ENCODE measurements around the gene SAXO2.
"Not testable (repeated sequence)": the region's sequence is repeated elsewhere in the genome, so short reads cannot be mapped to it uniquely, and the experiment has no call there.

SAXO2 gene

GRCh38 chr15:82288202-82288601, 25.6 kb downstream of the SAXO2 start:
- DNase-seq: not testable (repeated sequence)

DNA sequence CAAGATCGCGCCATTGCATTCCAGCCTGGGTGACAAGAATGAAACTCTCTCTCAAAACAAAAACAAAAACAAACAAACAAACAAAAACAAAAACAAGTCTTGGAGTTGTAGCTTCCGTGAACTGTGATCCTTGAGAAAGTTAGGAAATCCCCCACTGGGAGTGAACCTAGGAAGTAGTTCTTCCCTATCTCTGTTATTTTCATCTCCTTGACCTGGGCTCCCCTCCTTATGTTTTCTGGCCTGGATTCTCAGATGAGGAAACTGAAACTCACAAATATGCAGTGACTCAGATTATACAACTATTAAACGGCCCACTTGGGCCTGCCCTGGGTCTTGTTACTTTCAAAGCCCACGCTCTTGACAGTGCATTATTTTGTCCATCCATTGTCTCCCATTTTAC, 29.7 kb downstream of the SAXO2 start:
- no peak for DNase-seq

GRCh38 chr15:82294061-82294690, 31.6 kb downstream of the SAXO2 start:
- no peak for DNase-seq

DNA sequence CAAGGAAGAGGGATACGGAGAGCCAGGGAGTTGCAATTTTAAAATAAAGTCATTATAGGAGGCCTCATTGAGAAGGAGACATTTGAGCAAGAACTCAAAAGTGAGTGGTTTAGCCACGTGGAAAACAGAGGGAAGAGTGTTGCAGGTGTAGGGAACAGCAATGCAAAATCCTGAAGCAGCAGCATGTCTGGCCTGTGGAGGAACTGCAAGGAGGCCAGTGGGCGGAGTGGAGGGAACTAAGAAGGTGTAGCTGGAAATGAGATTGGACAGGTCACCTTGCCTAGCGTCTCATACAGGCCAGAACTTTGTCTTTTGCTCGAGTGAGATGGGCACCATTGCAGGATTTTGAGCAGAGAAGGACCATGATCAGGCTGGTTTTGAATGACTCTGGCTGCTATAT, 34.9 kb downstream of the SAXO2 start:
- DNase-seq: no peak

- DNase-seq: no peak
Measured at GRCh38 chr15:82298032-82298431, 35.4 kb downstream of the SAXO2 start.

GRCh38 chr15:82298520-82298919, 35.9 kb downstream of the SAXO2 start:
- peak in 4 of 5 experiments; percentile 24 to 80 (median 44) for DNase-seq

DNA sequence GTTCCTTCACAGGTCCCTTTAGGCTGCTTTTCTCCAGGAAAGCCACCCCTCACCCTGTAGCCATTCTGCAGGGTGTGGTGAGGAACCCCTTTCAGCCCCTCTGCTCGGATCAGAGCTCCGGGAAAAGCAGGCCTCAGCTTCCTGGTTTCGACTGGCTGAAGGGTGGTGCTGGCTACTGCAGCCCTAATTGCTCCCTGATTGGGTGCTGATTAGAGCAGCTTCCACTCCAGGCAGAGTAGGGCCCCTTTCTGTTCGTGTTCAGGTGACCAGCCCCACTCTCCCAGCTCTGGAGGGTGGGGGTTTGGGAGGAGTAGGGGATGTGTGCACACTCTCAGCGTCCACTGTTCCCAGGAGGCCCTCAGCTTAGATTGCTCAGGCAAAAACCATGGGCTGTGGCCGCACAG, 36.9 kb downstream of the SAXO2 start:
- DNase-seq: not testable (repeated sequence)

- not testable (repeated sequence) for DNase-seq
Measured at GRCh38 chr15:82300326-82300725, 37.7 kb downstream of the SAXO2 start.

DNA sequence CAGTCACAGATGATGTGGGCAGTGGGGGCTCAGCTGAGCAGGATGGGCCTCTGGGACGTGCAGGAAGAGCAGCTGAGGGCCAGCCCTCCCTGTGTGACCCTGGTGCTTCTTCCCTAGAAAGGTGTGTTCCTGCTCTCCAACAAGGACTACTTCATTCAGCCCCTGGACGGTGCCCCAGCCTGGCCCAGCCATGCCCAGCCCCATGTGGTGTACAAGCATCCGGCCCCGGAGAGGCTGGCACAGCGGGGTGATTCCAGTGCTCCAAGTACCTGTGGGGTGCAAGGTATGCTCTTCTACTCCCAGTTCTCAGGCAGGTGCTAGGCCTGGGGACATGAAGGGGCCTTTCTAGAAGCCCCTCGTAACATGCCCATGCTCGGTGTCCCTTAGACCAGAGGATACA, 38.3 kb downstream of the SAXO2 start:
- no peak for DNase-seq

DNA sequence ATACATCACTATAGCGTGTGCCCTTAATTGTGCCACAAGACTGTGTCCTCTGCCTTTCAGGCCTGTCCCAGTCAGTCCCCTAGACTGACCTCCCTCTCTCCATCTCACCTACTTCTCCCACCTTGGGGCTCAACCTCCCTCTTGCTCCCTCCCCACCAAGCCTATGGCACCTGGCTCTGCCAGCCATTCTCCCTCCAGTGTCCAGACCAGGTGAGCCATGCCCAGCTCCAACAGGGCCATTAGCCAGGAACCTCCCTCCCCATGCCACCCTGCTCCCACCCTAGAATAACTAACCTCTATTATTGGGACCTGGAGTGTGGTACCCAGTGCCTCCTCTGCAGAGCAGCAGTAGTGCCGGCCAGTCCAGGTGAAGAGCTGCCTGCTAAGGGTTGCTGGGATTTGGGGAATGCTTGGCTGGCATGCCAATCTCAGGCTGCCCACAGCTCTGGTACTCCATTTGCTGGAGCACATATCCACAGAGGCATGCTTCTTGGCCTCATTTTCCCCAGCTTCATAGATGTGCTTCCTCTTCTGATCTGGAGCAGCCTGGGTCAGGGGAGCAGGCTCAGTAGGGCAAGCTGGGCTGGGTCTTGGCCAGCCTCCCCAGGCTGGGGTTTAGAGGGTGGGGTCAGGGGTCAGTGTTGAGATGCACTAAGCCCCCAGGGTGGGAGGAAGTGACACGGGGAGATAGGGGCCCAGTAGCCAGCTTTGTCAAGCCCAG, 38.8 kb downstream of the SAXO2 start:
- DNase-seq: no peak

DNA sequence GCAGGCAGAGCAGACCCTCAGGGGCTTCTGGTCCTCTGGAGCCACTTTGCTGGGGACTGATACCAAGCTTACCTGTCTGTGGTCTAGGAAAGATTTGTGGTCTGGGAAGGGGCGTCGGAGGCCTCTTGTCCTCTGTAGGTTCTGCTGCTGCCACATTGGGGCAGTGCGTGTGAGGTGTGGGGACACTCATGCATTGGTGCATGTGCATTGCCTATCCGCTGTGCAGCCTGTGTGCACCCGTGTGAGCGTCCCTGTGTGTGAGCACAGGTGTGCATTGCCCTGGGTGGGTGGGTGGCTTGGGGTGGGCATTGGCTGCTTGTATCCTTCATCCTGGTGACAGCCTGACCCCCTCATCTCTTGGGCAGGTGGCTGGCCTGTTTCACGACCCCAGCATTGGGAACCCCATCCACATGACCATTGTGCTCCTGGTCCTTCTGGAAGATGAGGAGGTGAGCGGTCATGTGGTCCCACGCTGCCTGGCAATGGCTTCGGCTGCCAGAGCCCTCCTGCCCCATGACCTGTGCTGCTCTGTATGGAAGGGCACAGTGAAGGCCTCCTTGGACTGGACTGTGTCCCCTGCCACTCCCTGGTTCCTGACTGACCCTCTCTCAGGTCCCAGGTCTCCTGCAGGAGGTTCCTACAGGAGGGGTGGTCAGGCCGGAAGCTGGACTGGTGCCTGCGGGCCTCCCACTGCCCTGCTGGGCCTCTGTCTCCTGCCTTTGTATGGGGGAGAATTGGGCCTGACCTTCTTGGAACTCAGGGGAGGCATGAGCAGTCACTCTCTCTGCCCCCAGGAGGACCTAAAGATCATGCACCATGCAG, 41.5 kb downstream of the SAXO2 start:
- DNase-seq: no peak

DNA sequence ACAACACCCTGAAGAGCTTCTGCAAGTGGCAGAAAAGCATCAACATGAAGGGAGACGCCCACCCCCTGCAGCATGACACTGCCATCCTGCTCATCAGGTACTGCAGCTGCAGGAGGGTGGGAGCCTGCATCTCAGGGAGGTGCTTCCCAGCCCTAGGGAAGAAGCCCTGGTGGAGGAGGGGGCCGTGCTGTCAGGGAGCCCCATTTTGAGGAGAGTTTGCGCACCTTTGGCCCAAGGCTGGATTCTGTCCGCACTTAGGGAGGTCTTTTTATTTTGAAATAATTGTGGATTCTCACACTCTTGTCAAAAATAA, 42.1 kb downstream of the SAXO2 start:
- DNase-seq: no peak

GRCh38 chr15:82305621-82306048, 43.0 kb downstream of the SAXO2 start:
- no peak for DNase-seq

GRCh38 chr15:82306791-82307713, 44.4 kb downstream of the SAXO2 start:
- DNase-seq: no peak

DNA sequence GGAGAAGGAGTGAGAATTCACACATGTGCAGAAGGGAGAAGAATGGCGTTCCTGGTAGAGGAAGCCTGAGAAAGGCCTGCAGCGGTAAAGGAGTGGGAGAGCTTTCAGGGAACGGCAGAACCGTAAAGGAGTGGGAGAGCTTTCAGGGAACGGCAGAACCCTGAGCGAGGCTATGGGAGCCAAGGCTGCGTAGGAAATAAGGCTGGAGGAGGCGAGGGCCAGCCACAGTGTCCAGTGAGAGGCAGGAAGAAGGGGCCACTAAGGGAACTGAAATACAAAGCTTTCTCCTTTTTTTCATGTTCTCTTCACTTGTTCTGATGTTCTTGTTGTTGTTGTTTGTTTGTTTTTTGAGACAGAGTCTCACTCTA, 45.1 kb downstream of the SAXO2 start:
- DNase-seq: no peak

DNA sequence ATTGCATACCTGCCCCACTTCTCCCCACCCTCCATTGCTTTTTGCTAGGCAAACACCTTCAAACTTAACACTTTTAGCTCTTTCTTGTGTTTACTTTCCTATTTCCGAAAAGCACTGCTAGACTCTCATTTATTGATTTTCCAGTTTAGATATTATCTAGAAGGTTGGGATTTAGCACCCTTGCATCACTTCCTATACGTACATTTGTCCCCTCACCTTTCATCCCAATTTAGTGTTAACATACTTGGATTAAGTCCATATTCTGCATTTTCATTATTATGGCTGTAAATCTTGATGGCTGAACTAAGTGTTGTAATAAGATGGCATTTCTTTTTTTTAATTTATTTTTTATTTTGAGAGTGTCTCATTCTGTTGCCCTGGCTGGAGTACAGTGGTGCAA, 47.2 kb downstream of the SAXO2 start:
- DNase-seq: no peak

DNA sequence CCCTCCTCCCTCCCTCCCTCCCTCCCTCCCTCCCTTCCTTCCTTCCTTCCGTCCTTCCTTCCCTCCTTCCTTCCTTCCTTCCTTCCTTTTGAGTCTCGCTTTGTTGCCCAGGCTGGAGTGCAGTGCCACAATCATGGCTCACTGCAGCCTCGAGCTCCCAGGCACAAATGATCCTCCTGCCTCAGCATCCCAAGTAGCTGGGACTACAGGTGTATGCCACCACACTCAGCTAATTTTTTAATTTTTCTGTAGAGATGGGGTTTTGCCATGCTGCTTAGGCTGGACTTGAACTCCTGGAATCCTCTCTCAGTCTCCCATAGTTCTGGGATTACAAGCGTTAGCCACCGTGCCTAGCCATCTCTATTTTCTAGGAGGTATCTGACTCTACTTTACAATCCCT, 48.7 kb downstream of the SAXO2 start:
- not testable (repeated sequence) for DNase-seq

DNA sequence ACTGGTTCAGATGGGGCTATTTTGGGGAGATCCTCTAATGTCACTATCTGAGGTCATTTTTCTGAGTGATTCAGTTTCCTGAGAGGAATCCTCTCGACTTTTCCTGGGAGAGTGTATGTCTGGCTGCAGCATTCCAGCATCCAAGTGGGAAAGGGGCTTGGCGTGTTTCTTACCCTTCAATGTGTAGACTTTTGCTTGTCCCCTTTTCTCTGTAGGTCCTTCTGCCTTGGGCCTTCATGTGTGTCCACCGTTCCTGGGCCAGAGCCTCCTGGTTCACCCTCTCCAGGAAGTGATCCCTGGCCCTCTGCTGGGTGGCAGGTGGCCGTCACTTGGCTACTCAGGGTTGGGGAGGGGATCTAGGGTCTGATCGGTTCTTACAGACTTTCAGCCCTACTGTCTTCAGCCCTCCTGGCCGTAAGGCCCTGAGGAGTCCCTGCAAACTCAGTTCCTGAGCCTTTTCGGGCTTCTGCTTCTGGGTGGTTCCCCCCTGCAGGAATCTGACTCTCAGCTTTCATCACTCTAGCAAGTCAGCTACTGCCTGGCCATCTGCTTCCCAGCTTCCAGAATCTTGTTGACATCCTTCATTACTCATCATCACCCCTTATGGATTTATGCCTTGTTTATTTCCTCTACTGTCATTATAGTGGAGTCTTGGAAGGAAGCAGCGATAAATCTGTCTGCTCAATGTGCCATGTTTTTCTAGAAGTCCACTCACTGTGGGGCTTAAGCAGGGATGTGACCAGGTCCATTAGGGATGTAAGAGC, 50.1 kb downstream of the SAXO2 start:
- DNase-seq: no peak

- DNase-seq: no peak
Measured at GRCh38 chr15:82313446-82313845, 50.8 kb downstream of the SAXO2 start.

- DNase-seq: not testable (repeated sequence)
Measured at GRCh38 chr15:82313951-82314768, 51.5 kb downstream of the SAXO2 start.

Measured in T-helper 2 cell (primary cell).